GM20000 (cell line): ENCODE results near the gene PAX8.

Experiments used
- DNase-seq: peaks from one replicate; pipeline ENCODE4 v3.0.0; 2012; ENCODE audit warnings: low spot score
- CTCF ChIP-seq: IDR thresholded peaks from 2 replicates; pipeline ENCODE4 v1.5.1; 2012; ENCODE audit warnings: mild to moderate bottlenecking, control low read depth; ENCODE audit errors: extremely low read depth, missing control alignments

Gene PAX8

DNA sequence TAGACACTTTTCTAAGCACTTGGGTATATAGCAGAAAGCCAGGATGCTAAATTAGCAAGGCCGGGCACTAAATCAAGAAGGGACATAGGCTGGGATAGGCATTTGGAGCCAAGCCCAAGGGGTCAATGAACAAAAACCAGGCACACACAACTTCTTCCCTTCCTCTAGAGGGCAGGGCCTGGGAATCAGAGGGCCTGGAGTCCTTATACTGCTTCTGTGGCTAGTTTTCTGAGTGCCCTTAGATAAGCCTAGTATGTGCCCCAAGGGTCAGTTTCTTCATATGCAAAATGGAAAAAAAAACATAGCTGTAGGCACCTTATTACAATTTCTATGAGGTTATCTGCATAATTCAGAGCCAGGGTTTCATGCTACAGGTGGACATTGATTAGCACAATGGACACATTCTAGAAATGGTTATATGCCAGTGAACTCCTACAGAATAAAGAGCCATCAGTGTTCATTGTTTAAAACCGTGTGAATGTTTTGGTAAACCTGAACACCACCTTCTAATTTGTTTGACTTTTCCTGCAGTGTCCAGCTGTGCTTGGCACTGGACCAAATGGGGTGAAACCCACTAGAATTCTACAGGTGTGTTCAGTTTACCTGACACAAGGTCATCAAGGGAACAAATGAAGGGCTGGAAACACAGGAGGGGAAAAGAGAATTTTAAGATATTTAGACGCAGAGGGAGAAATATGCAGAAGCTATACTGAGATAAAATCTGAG, 49.6 kb downstream of the PAX8 start:
- TF ChIP-seq CTCF, result no peak
- no peak for DNase-seq

GRCh38 chr2:113228351-113228750, 50.4 kb downstream of the PAX8 start:
- no peak for DNase-seq
- TF ChIP-seq CTCF, result no peak

DNA sequence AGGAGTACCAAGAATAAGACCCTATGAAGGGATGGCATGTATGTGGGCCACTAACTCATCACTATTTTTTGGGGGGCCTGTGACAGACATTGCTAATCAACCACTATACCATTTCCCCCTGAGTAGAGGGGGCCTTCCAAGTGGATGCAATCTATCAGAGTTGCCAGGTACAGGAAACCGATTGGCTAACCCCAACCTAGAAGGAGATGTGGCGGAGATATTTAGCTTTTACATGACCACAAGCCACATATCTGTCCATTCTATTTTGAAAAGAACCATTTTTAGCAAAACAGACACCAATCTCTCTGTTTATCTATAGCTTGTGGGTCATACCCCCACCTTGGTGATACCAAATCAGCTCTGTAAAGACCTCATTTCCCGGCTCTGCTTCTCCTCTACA, 51.0 kb downstream of the PAX8 start:
- no peak for DNase-seq
- no peak for TF ChIP-seq CTCF

GRCh38 chr2:113227290-113227689, 51.4 kb downstream of the PAX8 start:
- TF ChIP-seq CTCF, result no peak
- no peak for DNase-seq

DNA sequence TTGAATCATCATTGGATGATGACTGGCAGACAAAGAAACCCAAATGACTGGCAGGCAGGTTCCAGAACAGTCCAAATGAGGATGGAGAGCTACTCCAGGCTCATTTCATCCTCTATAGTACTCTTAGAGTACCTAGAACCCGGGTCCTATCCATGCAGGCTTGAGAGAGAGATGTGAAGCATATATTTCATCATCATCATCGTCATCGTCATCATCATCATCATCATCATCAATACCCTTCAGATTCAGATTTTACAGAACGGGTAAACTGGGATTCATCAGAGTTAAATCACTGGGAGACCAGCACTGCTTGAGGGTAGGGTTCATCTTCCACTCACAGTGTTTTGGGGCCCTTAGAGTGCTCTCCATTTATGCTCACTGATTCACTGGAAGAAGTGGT, 52.3 kb downstream of the PAX8 start:
- no peak for DNase-seq
- no peak for TF ChIP-seq CTCF

DNA sequence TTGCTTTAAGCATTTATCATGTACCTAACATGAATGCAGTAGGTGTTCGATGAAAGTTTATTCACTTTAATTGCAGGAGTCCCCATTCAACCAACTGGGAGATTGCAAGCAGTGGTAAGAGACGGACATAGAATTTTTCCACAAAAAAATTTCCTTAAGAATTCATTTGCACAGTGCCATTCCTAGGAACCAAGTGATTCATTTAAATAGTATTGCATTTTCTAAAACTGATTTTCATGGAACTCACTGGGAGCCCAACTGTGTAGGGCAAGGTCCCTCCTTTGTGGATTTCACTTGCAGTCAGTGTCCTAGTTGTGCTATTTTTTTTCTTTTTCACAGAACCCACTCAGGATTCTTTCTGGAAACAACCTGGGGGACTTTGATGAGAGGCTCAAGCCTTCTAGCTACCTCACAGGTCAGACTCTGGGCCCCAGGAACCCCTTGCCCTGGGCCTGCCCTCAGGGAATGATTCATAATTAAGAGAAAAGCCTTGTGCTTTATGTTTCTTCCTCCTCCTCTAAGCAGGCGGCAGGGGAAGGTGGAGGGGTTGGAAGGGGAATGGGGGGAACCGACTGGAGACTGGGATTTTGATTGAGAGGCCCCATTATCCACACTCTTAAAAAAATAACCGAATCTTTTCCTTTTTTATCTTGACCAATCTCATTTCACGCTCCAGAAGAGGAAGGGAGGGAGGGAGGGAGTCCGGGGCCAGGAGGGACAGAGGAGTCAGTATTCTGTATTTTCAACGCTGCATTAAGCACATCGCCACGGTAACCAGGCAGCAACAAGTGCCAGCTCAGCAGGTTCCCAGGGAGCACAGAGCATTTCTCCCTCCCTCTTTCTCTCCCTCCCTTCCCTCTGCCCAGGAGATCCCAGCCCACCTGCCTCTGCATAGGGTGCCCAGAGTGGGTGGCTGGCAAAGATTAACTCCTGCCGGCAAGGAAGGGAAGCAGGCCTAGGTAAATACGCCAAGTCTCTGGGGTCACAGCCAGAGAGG, 53.2 kb downstream of the PAX8 start:
- TF ChIP-seq CTCF, result no peak
- DNase-seq, result no peak

- TF ChIP-seq CTCF, result no peak
- DNase-seq, result no peak
Measured at GRCh38 chr2:113224647-113225236, 54.0 kb downstream of the PAX8 start.
